Epithelial cell of proximal tubule (primary cell): ENCODE measurements around the gene C15orf39. TPM values are rescaled to one million over a fixed set of nuclear protein-coding genes. Genes with fewer than 3 reads are reported as not detected.

Source experiments
- DNase-seq: peaks from one replicate; pipeline ENCODE4 v3.0.0-alpha.2; 2011; ENCODE audit warnings: low read depth
- H3K4me3 ChIP-seq: 2 replicates; pipeline ENCODE4 v1.5.1; 2011; ENCODE audit warnings: low read depth, mild to moderate bottlenecking, low read length
- CTCF ChIP-seq: conservative IDR thresholded peaks from 2 replicates; pipeline ENCODE4 v1.5.1; 2012; ENCODE audit warnings: low read depth, mild to moderate bottlenecking, low read length
- total RNA-seq: library from RNA; depleted of rRNA; stranded (reverse); fragments of >200 nt; gene quantifications from 2 replicates; pipeline ENCODE4 v1.2.3, GENCODE V29; 2015

C15orf39 gene
- total RNA-seq, 1 donor from 2014 or later, result 9.6 TPM

DNA sequence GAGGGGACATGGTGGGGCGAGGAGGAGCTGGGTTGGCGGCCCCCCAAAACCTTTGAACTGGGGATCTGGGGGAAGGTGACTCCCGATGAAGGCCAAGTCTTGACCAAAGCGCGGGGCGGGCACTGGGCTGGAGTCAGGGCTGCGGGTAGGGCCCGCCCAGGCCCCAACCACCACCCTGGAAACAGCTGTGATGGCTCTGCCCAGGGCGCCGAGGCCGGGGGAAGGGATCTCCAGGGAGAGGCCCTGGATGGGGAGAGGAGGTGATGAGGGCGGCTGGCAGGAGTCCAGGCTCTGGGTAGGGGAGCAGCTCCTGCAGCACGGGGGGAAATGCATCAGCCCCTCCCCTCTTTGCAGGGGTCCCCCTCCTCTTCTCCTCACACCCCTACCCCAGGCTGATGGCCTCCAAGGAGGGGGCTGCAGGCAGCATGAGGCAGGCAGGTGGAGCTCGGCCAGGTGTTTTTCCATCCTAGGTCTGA is 5.9 kb upstream of the C15orf39 start:
- TF ChIP-seq CTCF, result no peak
- H3K4me3 ChIP-seq, result no peak overlapping the region
- DNase-seq, result no peak

- H3K4me3 ChIP-seq, result no peak overlapping the region
- TF ChIP-seq CTCF, result no peak
- DNase-seq, result no peak
Measured at GRCh38 chr15:75197062-75197630, 4.5 kb upstream of the C15orf39 start.

DNA sequence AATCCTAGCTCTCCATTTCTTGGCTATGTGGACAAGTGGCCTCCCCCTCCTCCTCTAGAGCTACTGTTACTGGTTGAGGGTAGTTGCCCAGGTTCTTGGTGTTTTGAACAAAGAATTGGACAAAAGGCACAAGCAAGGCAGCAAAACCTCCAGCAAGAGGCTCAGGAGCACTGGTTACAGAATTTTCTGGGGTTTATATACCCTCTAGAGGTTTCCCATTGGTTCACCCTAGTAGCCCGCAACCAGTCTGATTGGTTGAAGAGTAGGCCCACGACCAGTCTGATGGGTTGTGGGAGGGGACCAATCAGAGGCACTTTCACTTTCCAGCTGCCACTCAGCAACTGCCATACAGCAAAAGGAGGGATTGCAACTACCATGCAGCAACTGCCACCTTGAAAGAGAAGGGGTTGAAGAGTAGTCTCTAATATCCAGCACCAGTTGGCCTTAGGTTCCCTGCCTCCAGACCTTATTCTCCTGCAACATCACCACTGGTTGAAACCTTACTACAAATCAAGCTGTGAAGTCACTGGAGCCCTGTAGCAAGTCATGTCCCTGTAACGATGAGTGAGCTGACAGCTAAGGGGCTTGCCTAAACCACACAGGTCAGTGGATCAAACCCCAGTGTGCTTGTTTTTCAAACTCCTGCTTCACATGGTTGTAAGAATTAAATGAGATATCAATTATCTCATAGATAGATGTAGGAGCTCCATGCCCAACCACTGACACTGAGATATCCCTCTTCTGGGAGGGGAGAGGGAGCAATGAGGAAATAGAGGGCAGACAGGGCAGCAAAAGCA is 2.9 kb upstream of the C15orf39 start:
- no peak for DNase-seq
- TF ChIP-seq CTCF, result no peak
- H3K4me3 ChIP-seq, result no peak overlapping the region

- DNase-seq, result no peak
- H3K4me3 ChIP-seq, result no peak overlapping the region
Measured at GRCh38 chr15:75199357-75199940, 2.2 kb upstream of the C15orf39 start.

DNA sequence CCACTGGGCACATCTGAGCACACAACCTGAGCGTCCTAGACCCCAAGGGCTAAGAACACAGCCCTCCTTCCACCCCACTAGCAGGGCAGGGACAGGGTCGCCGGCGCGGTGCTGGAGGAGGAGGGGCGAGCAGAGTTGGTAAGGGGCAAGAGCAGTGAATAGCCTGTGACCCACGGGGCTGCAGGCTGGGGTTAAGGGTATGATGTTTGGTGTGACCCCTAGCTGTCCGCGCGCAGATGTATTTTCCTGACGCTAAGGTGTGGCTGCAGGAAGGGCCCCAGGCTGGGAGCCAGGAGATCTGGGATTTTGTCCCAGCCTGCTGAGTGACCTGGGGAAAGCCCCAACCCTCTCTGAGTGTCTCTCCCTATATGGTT is 1.3 kb upstream of the C15orf39 start:
- no peak for TF ChIP-seq CTCF
- no peak overlapping the region for H3K4me3 ChIP-seq
- DNase-seq, result no peak

More at GRCh38 chr15:75199357-75199940, 2.2 kb upstream of the C15orf39 start:
- TF ChIP-seq CTCF, result no peak

GRCh38 chr15:75200765-75201615 is 692 bp upstream of the C15orf39 start:
- no peak for TF ChIP-seq CTCF
- H3K4me3 ChIP-seq, result peak overlapping the region; percentile 94
- no peak for DNase-seq
